ENCODE results near the gene CCDC148.

CCDC148 gene

GRCh38 chr2:158127380-158127804 is 329.2 kb downstream of the CCDC148 start:
- no peak for TF ChIP-seq POLR2A (IDR thresholded peaks at IDR 0.05; ENCODE audit: extremely low read depth, insufficient read length)
- TF ChIP-seq MYC (IDR thresholded peaks at IDR 0.05; ENCODE audit: low read depth, low read length), result no peak
- TF ChIP-seq MAX (IDR thresholded peaks at IDR 0.05; ENCODE audit: low read depth, low read length), result no peak
- TF ChIP-seq CTCF (IDR thresholded peaks at IDR 0.05; ENCODE audit: low read depth, low read length), result no peak
- no peak for DNase-seq (ENCODE audit: low read depth)
- no peak overlapping the region for H3K4me3 ChIP-seq (ENCODE audit: low read depth, low read length)

GRCh38 chr2:158125756-158126498 is 330.6 kb downstream of the CCDC148 start:
- no peak for DNase-seq (ENCODE audit: low read depth)
- no peak overlapping the region for H3K4me3 ChIP-seq (ENCODE audit: low read depth, low read length)
- no peak for TF ChIP-seq POLR2A (IDR thresholded peaks at IDR 0.05; ENCODE audit: extremely low read depth, insufficient read length)

GRCh38 chr2:158124896-158125295 is 331.7 kb downstream of the CCDC148 start:
- DNase-seq (ENCODE audit: low read depth), result no peak
- no peak for TF ChIP-seq CTCF (IDR thresholded peaks at IDR 0.05; ENCODE audit: low read depth, low read length)
- no peak for TF ChIP-seq MAX (IDR thresholded peaks at IDR 0.05; ENCODE audit: low read depth, low read length)
- TF ChIP-seq MYC (IDR thresholded peaks at IDR 0.05; ENCODE audit: low read depth, low read length), result no peak
- TF ChIP-seq POLR2A (IDR thresholded peaks at IDR 0.05; ENCODE audit: extremely low read depth, insufficient read length), result no peak
- H3K4me3 ChIP-seq (ENCODE audit: low read depth, low read length), result no peak overlapping the region

Data from NB4 (cell line).